H1 (cell line): ENCODE measurements around the gene SMARCE1. TPM values are rescaled to one million over a fixed set of nuclear protein-coding genes. Genes with fewer than 3 reads are reported as not detected.
A peak's percentile ranks its signal among the peaks of the same experiment; 100 is the strongest.

ENCODE experiments used
- CTCF ChIA-PET: fragments of 300-600 bp; sonication (Branson Sonifier 250); formaldehyde crosslinking; loops from one replicate; lab custom pipeline; 2021; ENCODE audit not compliant: partially characterized antibody; lab: Charles Lee
- POLR2A ChIA-PET: fragments of 300-600 bp; sonication (Branson Sonifier 250); formaldehyde crosslinking; loops from one replicate; lab custom pipeline; 2021; ENCODE audit warnings: inconsistent platforms; ENCODE audit not compliant: partially characterized antibody; lab: Charles Lee
- DNase-seq, 2 experiments: peaks; one replicate each; pipeline versions ENCODE4 v3.0.0 to v3.0.0-alpha.2; 2010 to 2022; ENCODE audit warnings: low spot score in 2 of 2, low read depth in 1 of 2, mixed read lengths in 1 of 2
- FAIRE-seq: peaks from 2 replicates; lab custom pipeline; 2011; peaks lifted over from hg19 to GRCh38; lab: Jason Lieb, UNC
- H2AFZ ChIP-seq: 2 replicates; pipeline ENCODE4 v1.8.1; 2012; ENCODE audit warnings: low read length, inconsistent platforms
- H2AK5ac ChIP-seq: 2 replicates; pipeline ENCODE4 v1.6.1; 2013; ENCODE audit warnings: low read depth, low read length
- H2BK120ac ChIP-seq: replicated peaks from 2 replicates; pipeline ENCODE3; 2013; ENCODE audit warnings: low read depth, low read length, inconsistent platforms
- H2BK12ac ChIP-seq: 2 replicates; pipeline ENCODE4 v1.6.1; 2013; ENCODE audit warnings: low read depth, low read length
- H2BK15ac ChIP-seq: 2 replicates; pipeline ENCODE4 v1.6.1; 2013; ENCODE audit warnings: low read length
- H2BK20ac ChIP-seq: 2 replicates; pipeline ENCODE4 v1.6.1; 2013; ENCODE audit warnings: low read length
- H2BK5ac ChIP-seq: 2 replicates; pipeline ENCODE4 v1.6.1; 2013; ENCODE audit warnings: low read depth, low read length
- H3K14ac ChIP-seq: 2 replicates; pipeline ENCODE4 v1.6.1; 2013; ENCODE audit warnings: inconsistent platforms; ENCODE audit not compliant: insufficient read length
- H3K18ac ChIP-seq: 2 replicates; pipeline ENCODE4 v1.6.1; 2013; ENCODE audit warnings: low read length; ENCODE audit errors: extremely low read depth
- H3K23ac ChIP-seq: 2 replicates; pipeline ENCODE4 v1.6.1; 2013; ENCODE audit warnings: inconsistent platforms; ENCODE audit not compliant: insufficient read length
- H3K23me2 ChIP-seq: 2 replicates; pipeline ENCODE4 v1.6.1; 2013; ENCODE audit warnings: low read depth, low read length
- H3K27ac ChIP-seq: 2 replicates; pipeline ENCODE4 v1.6.1; 2011; ENCODE audit warnings: low read depth, low read length, inconsistent platforms
- H3K27me3 ChIP-seq, 4 experiments: replicated peaks in 1 of 4; 1 replicate in 1 of 4; 2 replicates in 3 of 4; pipeline versions ENCODE4 v1.6.1 to v1.8.1; 2011 to 2013; ENCODE audit warnings: low read length in 3 of 4, mild to moderate bottlenecking in 3 of 4, inconsistent platforms in 2 of 4, mixed read lengths in 2 of 4, moderate library complexity in 1 of 4; ENCODE audit not compliant: control insufficient read depth in 3 of 4, insufficient read depth in 3 of 4; ENCODE audit errors: extremely low read depth in 1 of 4
- H3K36me3 ChIP-seq, 4 experiments: 2 replicates each; pipeline versions ENCODE4 v1.6.1 to v1.8.1; 2011 to 2013; ENCODE audit warnings: mild to moderate bottlenecking in 4 of 4, low read length in 3 of 4, moderate library complexity in 2 of 4, control low read depth in 1 of 4, inconsistent platforms in 1 of 4; ENCODE audit not compliant: insufficient read depth in 4 of 4, control insufficient read depth in 2 of 4
- H3K4ac ChIP-seq: replicated peaks from 2 replicates; pipeline ENCODE3; 2013; ENCODE audit warnings: low read length, low read depth, mixed read lengths, inconsistent platforms; ENCODE audit not compliant: insufficient read length
- H3K4me1 ChIP-seq, 4 experiments: replicated peaks in 1 of 4; 1 replicate in 1 of 4; 2 replicates in 3 of 4; pipeline versions ENCODE4 v1.6.1 to v1.8.1; 2011 to 2013; ENCODE audit warnings: low read length in 3 of 4, inconsistent platforms in 2 of 4, mixed read lengths in 1 of 4; ENCODE audit not compliant: insufficient read depth in 4 of 4, control insufficient read depth in 3 of 4
- H3K4me2 ChIP-seq, 2 experiments: 2 replicates each; pipeline versions ENCODE4 v1.6.1 to v1.8.1; 2011 to 2013; ENCODE audit warnings: low read depth in 2 of 2, low read length in 2 of 2, control low read depth in 1 of 2, inconsistent platforms in 1 of 2, mild to moderate bottlenecking in 1 of 2; ENCODE audit not compliant: insufficient read depth in 1 of 2
- H3K4me3 ChIP-seq, 4 experiments: fragments of 200-600, 300-600 bp in 1 of 4; sonication (generic), shearing (Covaris generic), sonication (Bioruptor Twin) in 1 of 4; 2 replicates each; pipeline versions ENCODE4 v1.5.1 to v1.8.1; 2011 to 2016; ENCODE audit warnings: low read length in 4 of 4, low read depth in 3 of 4, control low read depth in 2 of 4, inconsistent platforms in 2 of 4, mild to moderate bottlenecking in 2 of 4, mixed read lengths in 1 of 4, moderate library complexity in 1 of 4; ENCODE audit not compliant: insufficient read depth in 2 of 4; ENCODE audit errors: extremely low read depth in 1 of 4
- H3K56ac ChIP-seq: replicated peaks from 2 replicates; pipeline ENCODE3; 2013; ENCODE audit warnings: low read depth, mild to moderate bottlenecking, mixed read lengths, low read length, inconsistent platforms; ENCODE audit not compliant: insufficient read length
- H3K79me1 ChIP-seq: 2 replicates; pipeline ENCODE4 v1.6.1; 2013; ENCODE audit warnings: low read depth, low read length, control low read depth
- H3K79me2 ChIP-seq, 2 experiments: 2 replicates each; pipeline versions ENCODE4 v1.6.1 to v1.8.1; 2012 to 2013; ENCODE audit warnings: low read length in 2 of 2, mild to moderate bottlenecking in 2 of 2, inconsistent platforms in 1 of 2; ENCODE audit not compliant: insufficient read depth in 2 of 2, control insufficient read depth in 1 of 2
- H3K9ac ChIP-seq, 4 experiments: replicated peaks in 1 of 4; 1 replicate in 1 of 4; 2 replicates in 3 of 4; pipeline versions ENCODE4 v1.6.1 to v1.8.1; 2011 to 2013; ENCODE audit warnings: low read depth in 3 of 4, low read length in 3 of 4, control low read depth in 2 of 4, mild to moderate bottlenecking in 2 of 4, moderate library complexity in 2 of 4, inconsistent platforms in 1 of 4; ENCODE audit errors: extremely low read depth in 1 of 4
- H3K9me3 ChIP-seq, 2 experiments: 2 replicates each; pipeline versions ENCODE4 v1.6.1 to v1.8.1; 2012 to 2013; ENCODE audit warnings: mild to moderate bottlenecking in 2 of 2, moderate library complexity in 2 of 2, control low read depth in 1 of 2, inconsistent platforms in 1 of 2, low read depth in 1 of 2, low read length in 1 of 2, mixed read lengths in 1 of 2; ENCODE audit not compliant: insufficient read depth in 2 of 2
- H4K20me1 ChIP-seq, 2 experiments: replicated peaks in 1 of 2; 2 replicates each; pipeline versions ENCODE3 to v1.8.1; 2011 to 2013; ENCODE audit warnings: inconsistent platforms in 2 of 2, low read length in 2 of 2, mild to moderate bottlenecking in 1 of 2; ENCODE audit not compliant: insufficient read depth in 2 of 2, control insufficient read depth in 1 of 2
- H4K5ac ChIP-seq: 2 replicates; pipeline ENCODE4 v1.6.1; 2013; ENCODE audit warnings: low read length, low read depth, mixed read lengths, inconsistent platforms; ENCODE audit not compliant: insufficient read length
- H4K8ac ChIP-seq: 2 replicates; pipeline ENCODE4 v1.8.0; 2013; ENCODE audit warnings: mild to moderate bottlenecking, moderate library complexity, low read length, inconsistent platforms; ENCODE audit not compliant: insufficient read depth; ENCODE audit errors: extremely low read depth
- H4K91ac ChIP-seq: replicated peaks from 2 replicates; pipeline ENCODE3; 2013; ENCODE audit warnings: low read length, mixed read lengths, inconsistent platforms; ENCODE audit not compliant: insufficient read length
- HDAC6 ChIP-seq: IDR thresholded peaks from one replicate; pipeline ENCODE4 v1.7.1; 2012; ENCODE audit warnings: low read depth, mild to moderate bottlenecking, inconsistent platforms, low read length, moderate library complexity
- WGBS, 2 experiments: shearing (Covaris generic) in 1 of 2; methylation state at CpG; one replicate each; pipeline versions ENCODE4 v1.1.6 to v1.1.7; 2013 to 2015; ENCODE audit warnings: low lambda C conversion rate in 2 of 2, mixed read lengths in 2 of 2, inconsistent platforms in 1 of 2, low coverage in 1 of 2, missing lambda C conversion rate in 1 of 2; ENCODE audit not compliant: insufficient replicate concordance in 2 of 2, insufficient coverage in 1 of 2, insufficient read length in 1 of 2; ENCODE audit errors: extremely low coverage in 1 of 2, missing lambda C conversion rate in 1 of 2; 5-methylcytosine and 5-hydroxymethylcytosine counted together
- polyA plus RNA-seq, 7 experiments: library from polyadenylated mRNA; depleted of rRNA in 3 of 7; stranded (reverse) in 5 of 7; unstranded in 2 of 7; fragments of >200 nt in 5 of 7; fragments of 200-250 nt in 2 of 7; gene quantifications; 1 replicate in 5 of 7; 2 replicates in 1 of 7; 4 replicates in 1 of 7; pipeline versions ENCODE4 v1.2.1 to v1.2.3, GENCODE V29; 2011 to 2013; ENCODE audit warnings: missing spikeins in 2 of 7, mixed read lengths in 2 of 7
- total RNA-seq: library from RNA; stranded (reverse); fragmentation: NEBNext Ultra II Directional; extraction: Animal tissue kit (Norgen Biotek cat#: 25700); gene quantifications from 2 replicates; pipeline ENCODE4 v1.2.1, GENCODE V29; 2021

The SMARCE1 gene
- total and polyA plus RNA-seq, 2 of the 8 experiments (the other 6 are each of a cell fraction or from before 2014, with no cell fraction given): 30.7 to 131 TPM

DNA sequence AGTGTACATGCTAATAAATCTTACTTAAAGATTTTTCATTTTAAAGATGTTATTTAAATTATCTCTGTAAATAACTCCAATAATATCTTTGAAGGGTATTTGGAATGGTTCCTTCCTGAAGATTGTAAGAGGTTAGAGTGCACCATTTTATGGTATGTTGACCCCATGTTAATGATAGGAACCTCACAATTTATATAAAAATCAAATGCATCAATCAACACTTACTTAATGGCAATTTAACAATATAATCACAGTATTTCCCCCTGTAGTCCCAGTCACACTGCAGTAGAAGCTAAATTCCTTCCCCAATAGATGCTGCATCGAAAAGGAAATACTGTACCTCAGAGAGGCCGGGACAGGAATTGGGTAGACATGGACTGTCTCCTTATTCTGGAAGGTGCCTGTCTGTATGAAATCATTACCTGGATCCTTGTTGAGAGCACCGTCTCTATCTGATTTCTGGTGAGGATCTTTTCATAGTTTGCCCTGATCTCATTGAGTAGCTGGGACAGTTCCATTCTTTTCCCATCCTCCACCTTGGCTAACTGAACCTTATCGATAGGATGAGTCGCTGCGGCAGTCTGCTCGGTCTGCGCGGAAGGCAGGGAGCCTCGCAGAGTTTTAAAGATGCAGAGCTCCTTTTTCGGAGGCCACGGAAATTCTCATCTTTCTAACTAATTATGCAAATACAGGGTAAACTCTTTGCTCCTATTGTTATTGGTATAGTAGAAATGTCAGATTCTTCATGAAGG, 17.1 kb upstream of the SMARCE1 start, which contains the start of gene KRT222:
Gene KRT222 (minus strand): TSS at position 596 of the 752 bp plus-strand sequence. CDS start 78 bp downstream, at position 518.
- H2AFZ ChIP-seq: peak within 1 kb of the TSS; percentile 100
- H3K79me1 ChIP-seq: no peaks in the 10 kb centered on the region
- no peak within 1 kb of the TSS for H2BK120ac ChIP-seq
- CTCF ChIA-PET: interaction anchor here (1.0 to 2.1 kb wide), 3 partner anchors 41 to 49 kb away, joined by 3 to 6 read pairs (median 3); no protein-coding TSS in a partner anchor
- no peak within 1 kb of the TSS for H3K9ac ChIP-seq
- peak within 1 kb of the TSS; percentile 75; the same call in 1 of the 2 replicates for H3K18ac ChIP-seq
- peaks cover 0 to 2% (median 0%) of the 10 kb centered on the region in 4 experiments; a peak in 2 of 7 replicates for H3K4me1 ChIP-seq
- no peaks in the 10 kb centered on the region for H3K9me3 ChIP-seq
- H2BK15ac ChIP-seq: 0 out of 2 replicates have a peak within 1 kb of the TSS, but pooled peaks have one; percentile 5
- no peaks in the 10 kb centered on the region for H3K23me2 ChIP-seq
- no peak within 1 kb of the TSS for H3K14ac ChIP-seq
- H3K56ac ChIP-seq: no peak within 1 kb of the TSS
- no peaks in the 10 kb centered on the region for H3K36me3 ChIP-seq
- H2BK20ac ChIP-seq: no peak within 1 kb of the TSS
- no peaks in the 10 kb centered on the region for H4K20me1 ChIP-seq
- H3K4me2 ChIP-seq: peak within 1 kb of the TSS; percentile 72 to 80
- H3K4ac ChIP-seq: no peak within 1 kb of the TSS
- 20% methylated on average over 12 of the region's 12 CpGs; no CpG with 5 or more reads in 1 of the 2 experiments for WGBS, 2 experiments
- no peak within 1 kb of the TSS for H3K27ac ChIP-seq
- H4K91ac ChIP-seq: no peak within 1 kb of the TSS
- H4K8ac ChIP-seq: no peak within 1 kb of the TSS
- no peaks in the 10 kb centered on the region for H3K27me3 ChIP-seq
- POLR2A ChIA-PET: interaction anchor here (0.8 to 1.4 kb wide), 4 partner anchors 12 to 39 kb away, joined by 3 to 15 read pairs (median 4); partner anchors contain the start of gene SMARCE1
- no peaks in the 10 kb centered on the region for H3K79me2 ChIP-seq
- no peak within 1 kb of the TSS for H2AK5ac ChIP-seq
- H3K4me3 ChIP-seq: peak within 1 kb of the TSS in 3 of 4 experiments; percentile 8 to 54 (median 30); a peak in 3 of 8 replicates
- H2BK5ac ChIP-seq: no peak within 1 kb of the TSS
- no peak within 1 kb of the TSS for H4K5ac ChIP-seq
- H3K23ac ChIP-seq: no peak within 1 kb of the TSS
- FAIRE-seq (no peak), DNase-seq (no peak)
- H2BK12ac ChIP-seq: no peak within 1 kb of the TSS
- no peak for TF ChIP-seq HDAC6
